ENCODE results near the gene SHB.

Gene SHB

DNA sequence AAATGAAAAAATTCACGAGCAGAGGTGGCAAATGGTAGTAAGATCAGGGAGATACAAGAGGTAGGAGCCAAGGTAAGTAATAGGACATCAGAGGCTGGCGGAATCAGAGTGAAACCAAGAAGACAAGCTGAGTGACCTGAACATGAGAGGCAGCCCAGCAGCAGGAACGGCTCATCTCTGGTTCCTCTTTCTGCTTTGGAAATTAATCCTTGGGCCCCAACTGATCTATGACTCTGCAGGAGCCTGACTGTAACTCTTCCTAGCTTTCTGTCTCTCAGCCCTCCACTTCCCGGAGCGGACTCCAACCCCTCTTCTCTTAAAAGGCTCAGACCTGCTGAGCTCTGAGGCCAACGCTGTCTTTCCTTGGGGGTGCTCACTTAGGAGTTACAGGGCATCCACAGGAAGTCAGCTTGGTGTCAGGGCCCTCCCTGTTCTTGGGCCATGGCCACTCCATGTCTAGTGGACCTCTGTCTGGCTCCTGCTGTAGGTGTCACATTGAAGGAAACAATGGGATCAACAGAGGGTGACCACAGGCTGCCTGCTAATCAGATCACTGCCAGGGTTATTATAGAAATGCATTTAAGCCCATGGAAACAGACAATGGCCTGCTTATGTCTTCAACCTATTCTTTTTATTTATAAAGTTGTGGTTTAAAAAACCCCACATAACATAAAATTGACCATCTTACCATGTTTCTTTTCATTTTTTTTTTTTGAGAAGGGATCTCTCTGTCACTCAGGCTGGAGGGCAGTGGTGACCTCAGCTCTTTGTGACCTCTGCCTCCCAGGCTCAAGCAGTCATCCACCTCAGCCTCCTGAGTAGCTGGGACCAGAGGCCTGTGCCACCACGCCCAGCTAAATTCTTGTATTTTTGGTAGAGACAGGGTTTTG lies 22.5 kb upstream of the SHB start:
- TF ChIP-seq, protein P1, sequence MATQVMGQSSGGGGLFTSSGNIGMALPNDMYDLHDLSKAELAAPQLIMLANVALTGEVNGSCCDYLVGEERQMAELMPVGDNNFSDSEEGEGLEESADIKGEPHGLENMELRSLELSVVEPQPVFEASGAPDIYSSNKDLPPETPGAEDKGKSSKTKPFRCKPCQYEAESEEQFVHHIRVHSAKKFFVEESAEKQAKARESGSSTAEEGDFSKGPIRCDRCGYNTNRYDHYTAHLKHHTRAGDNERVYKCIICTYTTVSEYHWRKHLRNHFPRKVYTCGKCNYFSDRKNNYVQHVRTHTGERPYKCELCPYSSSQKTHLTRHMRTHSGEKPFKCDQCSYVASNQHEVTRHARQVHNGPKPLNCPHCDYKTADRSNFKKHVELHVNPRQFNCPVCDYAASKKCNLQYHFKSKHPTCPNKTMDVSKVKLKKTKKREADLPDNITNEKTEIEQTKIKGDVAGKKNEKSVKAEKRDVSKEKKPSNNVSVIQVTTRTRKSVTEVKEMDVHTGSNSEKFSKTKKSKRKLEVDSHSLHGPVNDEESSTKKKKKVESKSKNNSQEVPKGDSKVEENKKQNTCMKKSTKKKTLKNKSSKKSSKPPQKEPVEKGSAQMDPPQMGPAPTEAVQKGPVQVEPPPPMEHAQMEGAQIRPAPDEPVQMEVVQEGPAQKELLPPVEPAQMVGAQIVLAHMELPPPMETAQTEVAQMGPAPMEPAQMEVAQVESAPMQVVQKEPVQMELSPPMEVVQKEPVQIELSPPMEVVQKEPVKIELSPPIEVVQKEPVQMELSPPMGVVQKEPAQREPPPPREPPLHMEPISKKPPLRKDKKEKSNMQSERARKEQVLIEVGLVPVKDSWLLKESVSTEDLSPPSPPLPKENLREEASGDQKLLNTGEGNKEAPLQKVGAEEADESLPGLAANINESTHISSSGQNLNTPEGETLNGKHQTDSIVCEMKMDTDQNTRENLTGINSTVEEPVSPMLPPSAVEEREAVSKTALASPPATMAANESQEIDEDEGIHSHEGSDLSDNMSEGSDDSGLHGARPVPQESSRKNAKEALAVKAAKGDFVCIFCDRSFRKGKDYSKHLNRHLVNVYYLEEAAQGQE (IDR thresholded peaks at IDR 0.05; ENCODE audit: insufficient read depth in 1 of 2, low read depth in 2 of 2, low read length in 2 of 2): no peak
- no peak for TF ChIP-seq SIN3A (IDR thresholded peaks at IDR 0.05; ENCODE audit: borderline replicate concordance, insufficient read depth, low read length)
- TF ChIP-seq POLR2AphosphoS5 (IDR thresholded peaks at IDR 0.05; ENCODE audit: low read depth, low read length): no peak
- TF ChIP-seq FOXP2 (optimal IDR thresholded peaks at IDR 0.05; ENCODE audit: borderline replicate concordance, extremely low read depth, extremely low read length, insufficient read depth): no peak
- no peak for TF ChIP-seq TAF1 (IDR thresholded peaks at IDR 0.05; ENCODE audit: borderline replicate concordance, insufficient read depth, low read length)

DNA sequence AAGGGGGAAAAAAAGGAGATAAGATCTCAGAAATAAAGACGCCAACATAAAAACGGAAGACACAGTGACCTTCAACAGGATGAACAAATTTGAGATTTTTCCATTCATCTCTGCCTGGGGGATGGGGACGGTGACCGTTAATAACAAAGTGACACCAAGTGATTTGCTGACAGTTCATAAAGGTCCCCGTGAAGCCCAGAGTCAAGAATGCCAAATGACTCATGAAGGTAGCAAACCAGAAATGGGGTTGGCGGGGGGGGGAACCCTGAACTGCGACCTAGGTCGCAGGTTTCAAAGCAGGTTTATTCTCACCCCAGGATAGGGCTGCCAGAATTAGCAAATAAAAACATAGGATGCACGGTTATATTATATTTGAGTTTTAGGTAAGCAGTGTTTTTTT lies 21.1 kb upstream of the SHB start:
- no peak for TF ChIP-seq TAF1 (IDR thresholded peaks at IDR 0.05; ENCODE audit: borderline replicate concordance, insufficient read depth, low read length)
- no peak for TF ChIP-seq POLR2AphosphoS5 (IDR thresholded peaks at IDR 0.05; ENCODE audit: low read depth, low read length)
- no peak for TF ChIP-seq FOXP2 (optimal IDR thresholded peaks at IDR 0.05; ENCODE audit: borderline replicate concordance, extremely low read depth, extremely low read length, insufficient read depth)
- TF ChIP-seq, protein P1 (IDR thresholded peaks at IDR 0.05; ENCODE audit: insufficient read depth in 1 of 2, low read depth in 2 of 2, low read length in 2 of 2): no peak
- TF ChIP-seq SIN3A (IDR thresholded peaks at IDR 0.05; ENCODE audit: borderline replicate concordance, insufficient read depth, low read length): no peak

DNA sequence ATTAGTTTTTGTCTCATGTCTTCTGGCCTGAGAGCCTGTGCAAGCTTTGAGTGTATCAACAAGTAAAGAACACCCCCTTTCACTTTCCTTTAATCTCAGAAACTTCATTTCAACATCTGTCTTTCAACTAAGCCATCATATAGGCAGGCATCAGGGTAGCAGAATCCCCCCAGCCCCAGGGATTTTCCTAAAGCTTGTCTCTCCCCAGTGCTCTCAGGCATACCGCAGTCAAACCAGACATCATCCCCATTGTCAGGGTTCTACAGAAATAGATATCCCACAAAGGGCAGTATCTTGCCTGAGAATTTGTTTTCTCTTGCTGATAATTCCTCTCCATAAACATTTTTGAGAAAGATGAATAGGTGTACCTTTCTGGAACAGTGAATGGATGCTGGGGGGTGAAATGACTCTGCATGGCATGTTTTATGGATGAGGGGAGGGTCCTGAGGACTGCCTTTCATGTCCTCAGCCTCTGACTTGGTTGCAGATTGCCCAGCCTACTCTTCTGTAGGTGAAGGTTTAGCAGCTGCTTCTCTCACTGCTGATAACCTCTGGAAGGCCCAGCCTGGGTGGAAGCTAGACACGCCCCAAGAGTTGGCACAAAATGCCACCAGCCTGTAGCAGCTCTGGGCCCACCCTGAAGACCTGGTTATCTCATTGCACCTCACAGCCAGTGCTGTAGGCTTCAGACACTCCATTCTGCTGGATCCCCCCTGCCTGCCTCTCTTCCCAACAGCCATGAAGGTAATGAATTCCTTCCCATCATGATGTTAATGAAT lies 20.5 kb upstream of the SHB start:
- TF ChIP-seq TAF1 (IDR thresholded peaks at IDR 0.05; ENCODE audit: borderline replicate concordance, insufficient read depth, low read length): no peak
- no peak for TF ChIP-seq SIN3A (IDR thresholded peaks at IDR 0.05; ENCODE audit: borderline replicate concordance, insufficient read depth, low read length)
- TF ChIP-seq, protein P1 (IDR thresholded peaks at IDR 0.05; ENCODE audit: insufficient read depth in 1 of 2, low read depth in 2 of 2, low read length in 2 of 2): no peak
- TF ChIP-seq FOXP2 (optimal IDR thresholded peaks at IDR 0.05; ENCODE audit: borderline replicate concordance, extremely low read depth, extremely low read length, insufficient read depth): no peak
- TF ChIP-seq POLR2AphosphoS5 (IDR thresholded peaks at IDR 0.05; ENCODE audit: low read depth, low read length): no peak

DNA sequence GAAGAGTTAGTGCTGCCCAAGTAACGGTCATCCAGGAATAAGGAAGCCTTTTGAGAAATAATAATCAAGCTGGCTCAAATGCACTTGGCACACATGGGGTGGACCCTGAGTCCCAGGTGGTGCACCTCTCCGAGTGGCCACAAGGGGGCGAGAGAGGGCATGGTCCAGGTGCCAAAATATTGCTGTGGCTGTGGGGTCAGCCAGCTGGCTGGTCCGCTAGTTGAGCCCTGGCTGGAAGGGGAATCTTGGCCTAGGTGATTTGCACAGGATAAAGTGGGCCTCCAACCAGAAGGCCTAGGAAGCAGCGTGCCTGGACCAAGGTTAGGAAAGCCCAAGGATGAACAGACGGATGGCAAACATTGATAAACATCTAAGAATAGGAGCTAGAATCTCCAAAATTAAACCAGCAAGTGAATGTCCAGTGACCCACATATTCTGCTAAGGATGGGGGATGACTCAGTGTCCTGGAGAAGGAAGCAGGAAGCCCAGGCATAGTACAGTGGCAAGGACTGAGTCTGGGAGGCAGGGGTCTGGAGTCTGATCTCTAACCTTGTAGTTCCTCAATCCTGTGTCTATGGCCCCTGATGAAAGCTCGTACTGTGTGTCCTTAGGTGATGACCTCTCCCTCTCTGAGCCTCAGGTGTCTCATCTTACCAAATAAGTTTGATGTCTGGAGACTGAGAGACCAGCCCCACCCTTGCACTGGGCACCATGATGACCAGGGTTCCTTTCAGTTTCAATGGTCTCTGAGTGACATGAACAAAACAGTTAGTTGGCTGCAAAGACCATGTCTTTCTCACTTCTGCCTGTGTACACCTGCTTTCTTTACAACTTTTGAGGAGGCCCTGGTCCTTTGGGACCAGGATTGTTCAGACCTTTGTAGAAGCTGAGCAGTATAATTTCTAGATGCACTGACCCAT lies 19.2 kb upstream of the SHB start:
- no peak for TF ChIP-seq FOXP2 (optimal IDR thresholded peaks at IDR 0.05; ENCODE audit: borderline replicate concordance, extremely low read depth, extremely low read length, insufficient read depth)
- TF ChIP-seq POLR2AphosphoS5 (IDR thresholded peaks at IDR 0.05; ENCODE audit: low read depth, low read length): no peak
- TF ChIP-seq, protein P1 (IDR thresholded peaks at IDR 0.05; ENCODE audit: insufficient read depth in 1 of 2, low read depth in 2 of 2, low read length in 2 of 2): no peak
- TF ChIP-seq SIN3A (IDR thresholded peaks at IDR 0.05; ENCODE audit: borderline replicate concordance, insufficient read depth, low read length): no peak
- TF ChIP-seq TAF1 (IDR thresholded peaks at IDR 0.05; ENCODE audit: borderline replicate concordance, insufficient read depth, low read length): no peak
